Posterior cingulate gyrus (tissue), 11 donors: ENCODE results near the gene ZBTB39.
A peak's percentile ranks its signal among the peaks of the same experiment; 100 is the strongest.
"Not testable (repeated sequence)": the region's sequence is repeated elsewhere in the genome, so short reads cannot be mapped to it uniquely, and the experiment has no call there.

Experiments
- DNase-seq, 10 donors: peaks; one replicate each; pipeline versions ENCODE4 v3.0.0 to v3.0.0-alpha.2; 2020 to 2021; ENCODE audit warnings: mixed read lengths in 3 of 10
- intact Hi-C: fragments of 100-400 bp; cut with DNase I; formaldehyde crosslinking; loops from one replicate; pipeline ENCODE4 v1.15.1; 2023

ZBTB39 gene

DNA sequence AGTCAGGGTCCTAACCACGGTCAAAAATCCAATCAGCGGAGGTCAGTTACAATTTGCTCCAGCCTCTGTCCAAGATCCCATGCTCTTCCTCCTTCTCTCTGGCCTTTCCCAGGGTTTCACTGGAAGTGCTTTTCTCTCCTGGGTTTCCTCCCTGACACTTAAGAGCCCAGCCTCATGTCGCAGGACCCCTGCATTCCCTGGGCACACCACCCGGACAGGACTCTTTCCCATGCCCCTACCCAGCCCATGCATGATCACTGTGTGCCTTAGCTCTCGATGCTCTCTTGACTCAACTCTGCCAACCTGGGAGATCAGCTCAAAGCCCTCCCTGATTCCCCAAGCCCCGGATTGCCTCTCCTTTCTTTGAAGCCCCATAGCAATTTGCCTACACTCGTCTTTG is 25.4 kb upstream of the ZBTB39 start:
- no peak for DNase-seq
- intact Hi-C loops = no loop called here

DNA sequence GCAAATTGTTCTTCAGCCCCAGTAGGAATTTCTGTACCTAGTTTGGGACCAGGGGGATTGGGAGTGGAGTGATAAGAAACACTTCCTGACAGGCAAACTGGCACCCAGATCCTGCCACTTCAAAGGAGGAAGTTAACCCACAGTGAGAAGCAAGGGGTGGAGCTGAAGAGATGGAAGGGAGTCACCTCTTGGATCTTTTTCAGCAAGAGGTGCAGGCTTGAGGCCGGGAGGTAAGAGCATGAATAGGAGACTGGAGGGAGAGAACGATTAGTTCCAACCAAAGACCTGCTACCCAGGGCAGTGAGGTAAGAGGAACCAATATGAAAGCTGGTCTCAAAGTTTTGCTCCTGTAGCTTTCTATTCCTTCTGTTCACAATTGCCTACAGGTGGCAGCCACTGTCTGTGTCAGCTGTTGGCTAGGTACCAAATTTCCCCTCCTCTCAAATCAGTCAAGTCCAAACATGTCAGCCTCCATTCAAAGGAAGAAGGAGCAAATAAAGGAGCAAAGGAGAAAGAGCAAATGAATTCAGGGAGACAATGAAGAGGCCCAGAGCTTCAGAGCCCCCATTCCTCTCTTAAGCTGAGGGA is 24.9 kb upstream of the ZBTB39 start:
- intact Hi-C loops = no loop called here
- no peak for DNase-seq

DNA sequence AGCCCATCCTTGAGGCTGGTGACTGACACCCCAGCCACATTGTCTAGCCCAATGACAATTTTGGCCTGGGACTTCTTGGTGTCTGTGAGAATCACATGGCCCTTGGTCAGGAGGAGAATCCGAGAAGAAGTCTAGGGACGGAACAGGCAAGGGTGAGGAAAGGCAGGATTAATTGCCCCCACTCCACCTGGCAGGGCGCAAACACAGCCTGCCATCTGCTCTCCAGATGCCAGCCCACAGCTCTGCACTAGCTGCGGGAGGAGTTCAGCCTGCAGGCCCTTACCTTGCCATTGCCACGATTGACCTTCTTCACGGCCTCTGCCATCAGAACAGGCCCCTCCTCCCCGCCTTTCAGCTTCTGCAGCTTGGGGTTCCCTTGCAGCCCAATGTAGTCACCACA is 23.1 kb upstream of the ZBTB39 start:
- intact Hi-C loops = no loop called here
- no peak for DNase-seq

GRCh38 chr12:57027805-57028153 is 21.4 kb upstream of the ZBTB39 start:
- DNase-seq = no peak
- intact Hi-C loops = no loop called here

DNA sequence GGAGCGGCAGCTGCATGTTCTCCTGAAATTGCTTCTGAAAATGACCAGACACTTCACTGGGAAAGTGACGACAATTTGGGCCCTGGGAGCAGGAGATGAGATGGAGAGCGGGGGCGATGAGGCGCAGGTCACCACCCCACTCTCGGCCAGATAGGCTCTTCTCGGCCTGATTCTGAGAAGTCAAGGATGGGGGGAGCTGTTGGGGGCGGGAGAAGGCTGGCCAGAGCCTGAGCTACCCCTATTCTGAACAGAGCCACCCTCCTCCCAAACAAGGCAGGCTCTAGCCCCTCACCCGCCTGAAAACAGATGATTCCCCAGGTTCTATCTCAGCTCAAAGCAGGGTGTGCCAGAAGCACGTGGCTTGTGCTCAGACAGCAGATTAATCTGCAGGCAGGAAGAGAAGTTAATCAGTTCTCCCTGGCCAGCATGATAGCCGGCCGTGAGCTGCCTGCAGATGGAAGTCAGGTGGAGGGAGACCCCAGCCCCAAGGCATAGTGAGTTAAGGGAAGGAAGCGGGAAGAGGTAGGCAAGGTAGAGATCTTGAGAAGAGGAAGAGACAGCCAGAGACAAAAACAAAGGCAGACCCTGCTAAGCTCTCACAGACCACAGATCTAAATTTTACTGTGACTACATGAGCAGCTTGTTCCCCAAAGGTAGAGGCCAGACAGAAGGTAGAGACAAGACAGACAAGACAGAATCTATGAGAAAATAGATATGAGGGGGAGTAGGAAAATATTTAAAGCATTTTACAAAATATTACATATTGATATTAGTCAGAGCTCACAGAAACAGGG is 20.9 kb upstream of the ZBTB39 start:
- no peak for DNase-seq
- intact Hi-C loops = no loop called here

GRCh38 chr12:57025196-57025595 is 18.9 kb upstream of the ZBTB39 start:
- intact Hi-C loops = no loop called here
- DNase-seq = no peak

DNA sequence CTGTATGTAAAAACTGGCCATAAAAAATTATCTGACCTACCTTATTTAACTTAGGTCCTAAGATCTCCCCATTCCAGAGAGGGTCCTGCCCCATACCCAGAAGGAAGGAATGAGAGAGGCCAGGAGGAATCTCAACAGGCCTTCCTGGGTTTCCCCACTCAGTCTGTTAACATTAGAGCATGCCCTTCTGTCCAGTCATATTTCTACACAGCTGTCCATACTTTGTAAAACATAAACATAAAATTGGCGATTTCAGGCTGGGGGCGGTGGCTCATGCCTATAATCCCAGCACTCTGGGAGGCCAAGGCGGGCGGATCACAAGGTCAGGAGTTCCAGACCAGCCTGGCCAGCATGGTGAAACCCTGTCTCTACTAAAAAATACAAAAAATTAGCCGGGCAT is 16.0 kb upstream of the ZBTB39 start:
- DNase-seq, intact Hi-C loops: not testable (repeated sequence)

GRCh38 chr12:57019983-57020719 is 13.8 kb upstream of the ZBTB39 start:
- no peak for DNase-seq
- intact Hi-C loops = no loop called here

DNA sequence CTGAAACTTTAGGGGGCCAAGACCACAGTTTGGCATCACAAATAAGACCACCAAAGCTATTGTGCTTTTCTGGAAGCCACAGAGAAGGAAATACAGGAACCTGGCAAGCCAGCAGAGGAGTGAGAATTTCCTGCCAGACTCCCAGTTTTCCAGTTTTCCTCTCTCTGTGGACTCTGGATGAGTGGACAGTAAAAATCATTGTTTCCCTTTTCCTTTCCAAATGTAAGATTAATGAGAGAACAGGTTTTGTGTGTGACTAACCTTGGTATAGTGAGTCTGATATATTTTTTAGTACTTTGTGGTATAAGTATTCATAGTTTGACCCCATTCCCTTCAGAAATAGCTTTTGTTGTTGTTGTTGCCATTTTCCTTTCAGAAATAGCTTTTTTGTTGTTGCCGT is 12.6 kb upstream of the ZBTB39 start:
- no peak for DNase-seq
- intact Hi-C loops = no loop called here

DNA sequence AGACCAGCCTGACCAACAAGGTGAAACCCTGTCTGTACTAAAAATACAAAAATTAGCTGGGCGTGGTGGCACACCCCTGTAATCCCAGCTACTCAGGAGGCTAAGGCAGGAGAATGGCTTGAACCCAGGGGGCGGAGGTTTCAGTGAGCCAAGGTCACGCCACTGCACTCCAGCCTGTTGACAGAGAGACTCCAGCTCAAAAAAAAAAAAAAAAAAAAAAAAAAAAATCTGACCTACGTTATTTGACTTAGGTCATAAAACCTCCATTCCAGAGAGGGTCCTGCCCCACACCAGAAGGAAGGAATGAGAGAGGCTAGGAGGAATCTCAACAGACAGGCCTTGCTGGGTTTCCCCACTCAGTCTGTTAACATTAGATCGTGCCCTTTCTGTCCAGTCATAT is 12.0 kb upstream of the ZBTB39 start:
- intact Hi-C loops, DNase-seq: not testable (repeated sequence)

DNA sequence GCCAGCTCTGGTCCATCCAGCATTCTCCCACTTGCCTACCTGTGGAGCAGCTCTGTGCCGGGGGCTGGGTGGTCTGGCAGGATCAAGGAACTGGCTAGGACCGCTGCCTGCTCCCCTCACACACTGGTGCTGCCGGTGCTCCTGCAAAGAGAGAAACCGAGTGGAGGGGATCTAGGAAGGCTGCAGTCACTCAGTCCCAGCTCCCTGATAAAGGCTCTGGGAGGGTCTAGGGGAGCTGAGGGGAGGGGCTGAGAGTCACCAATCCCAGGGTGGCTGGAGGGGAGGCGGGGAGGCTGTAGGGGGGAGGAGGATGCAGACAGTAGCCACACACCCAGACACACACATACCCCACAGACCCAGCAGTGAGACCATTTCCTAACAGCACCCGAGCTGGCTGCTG is 10.0 kb upstream of the ZBTB39 start, which contains the start of gene TAC3:
Gene TAC3 (minus strand): TSS at position 182 of the 400 bp plus-strand sequence. CDS start 732 bp downstream, outside the sequence.
- DNase-seq = peak in 1 of 10 donors; percentile 70

DNA sequence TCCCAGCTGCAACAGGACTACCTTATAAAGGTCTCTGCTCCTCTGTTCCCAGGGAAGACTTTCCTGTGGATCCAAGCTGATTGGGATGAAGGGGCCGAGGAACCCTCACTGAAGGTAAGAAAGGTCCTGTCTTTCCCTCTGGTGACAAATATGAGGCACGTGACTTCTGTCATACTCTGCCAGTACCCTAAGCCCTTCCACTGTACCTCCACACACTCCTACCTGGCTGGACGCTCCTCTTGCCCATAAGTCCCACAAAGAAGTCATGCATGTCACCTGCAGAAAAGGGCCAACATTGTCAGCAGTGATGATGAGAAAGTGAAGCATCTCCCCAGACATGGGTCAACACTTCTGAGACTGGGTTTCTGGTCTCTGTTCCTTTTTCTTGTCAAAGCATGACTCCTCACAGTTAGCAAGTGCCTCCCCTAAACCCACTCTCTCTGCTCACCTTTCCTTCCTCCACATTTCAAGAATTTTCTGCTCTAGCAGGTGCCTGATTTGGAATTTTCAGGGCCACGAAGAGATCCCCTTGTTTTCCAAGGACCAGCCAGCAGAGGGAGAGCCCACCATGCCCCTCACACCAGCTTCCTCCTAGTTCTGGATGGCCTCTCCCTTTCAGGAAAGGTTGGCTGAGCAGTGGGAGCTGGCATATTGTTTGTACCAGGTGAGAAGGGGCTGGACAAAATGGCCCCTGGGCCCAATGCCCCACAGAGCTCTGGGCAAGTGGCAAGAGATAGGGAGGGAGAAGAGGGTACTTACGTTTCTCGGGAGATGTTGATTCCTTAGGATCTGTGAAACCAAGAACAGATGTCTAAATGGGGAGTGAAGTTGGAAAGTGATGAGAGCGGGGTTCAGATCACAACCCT is 6.5 kb upstream of the ZBTB39 start:
- peak in 1 of 10 donors; percentile 30 for DNase-seq
- intact Hi-C loops = no loop called here

More for the DNA sequence above, 10.0 kb upstream of the ZBTB39 start, which contains the start of gene TAC3:
- intact Hi-C loops = no loop called here

GRCh38 chr12:57011438-57012424 is 5.4 kb upstream of the ZBTB39 start:
- intact Hi-C loops = no loop called here
- peak in 1 of 10 donors; percentile 49 for DNase-seq

GRCh38 chr12:57010627-57011247 is 4.4 kb upstream of the ZBTB39 start:
- intact Hi-C loops = no loop called here
- peak in 1 of 10 donors; percentile 49 for DNase-seq

DNA sequence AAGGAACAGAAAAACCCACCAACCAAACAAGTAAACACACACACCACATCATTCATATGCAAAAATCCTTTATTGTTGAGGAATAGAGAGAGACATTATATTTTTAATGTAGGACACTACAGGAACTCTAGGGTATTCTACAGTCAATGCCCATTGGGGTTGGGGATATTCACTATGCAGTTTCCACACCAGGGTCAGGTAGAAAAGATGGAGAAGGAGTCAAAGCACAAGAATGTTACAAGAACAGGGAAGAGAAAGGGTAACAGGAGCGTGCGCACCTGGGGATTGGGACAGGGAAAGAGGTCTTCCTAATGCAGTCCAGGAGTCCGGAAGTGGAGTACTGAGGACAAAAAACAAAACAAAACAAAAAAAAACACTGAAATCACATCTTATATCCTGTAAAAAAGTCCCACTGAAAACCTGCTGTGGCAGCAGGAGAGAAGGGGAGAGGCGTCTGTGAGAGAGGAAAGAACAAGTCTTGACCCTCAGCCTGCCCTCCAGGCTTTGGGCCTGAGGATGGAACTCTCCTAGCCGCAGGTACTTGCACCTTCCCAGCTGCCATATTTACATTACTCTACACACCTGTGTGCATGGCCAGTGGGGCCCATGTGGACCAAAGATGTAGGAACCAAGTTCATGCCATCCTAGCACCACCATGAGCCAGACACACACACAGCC is 3.7 kb upstream of the ZBTB39 start:
- DNase-seq = no peak
- intact Hi-C loops = loop anchor here (2.0 kb wide), 1 partner anchor 51 kb away; no protein-coding TSS in a partner anchor

- intact Hi-C loops = loop anchor here (2.0 kb wide), 1 partner anchor 53 kb away; no protein-coding TSS in a partner anchor
- peak in 1 of 10 donors; percentile 12 for DNase-seq
Measured at GRCh38 chr12:57008178-57008577, 1.8 kb upstream of the ZBTB39 start.

DNA sequence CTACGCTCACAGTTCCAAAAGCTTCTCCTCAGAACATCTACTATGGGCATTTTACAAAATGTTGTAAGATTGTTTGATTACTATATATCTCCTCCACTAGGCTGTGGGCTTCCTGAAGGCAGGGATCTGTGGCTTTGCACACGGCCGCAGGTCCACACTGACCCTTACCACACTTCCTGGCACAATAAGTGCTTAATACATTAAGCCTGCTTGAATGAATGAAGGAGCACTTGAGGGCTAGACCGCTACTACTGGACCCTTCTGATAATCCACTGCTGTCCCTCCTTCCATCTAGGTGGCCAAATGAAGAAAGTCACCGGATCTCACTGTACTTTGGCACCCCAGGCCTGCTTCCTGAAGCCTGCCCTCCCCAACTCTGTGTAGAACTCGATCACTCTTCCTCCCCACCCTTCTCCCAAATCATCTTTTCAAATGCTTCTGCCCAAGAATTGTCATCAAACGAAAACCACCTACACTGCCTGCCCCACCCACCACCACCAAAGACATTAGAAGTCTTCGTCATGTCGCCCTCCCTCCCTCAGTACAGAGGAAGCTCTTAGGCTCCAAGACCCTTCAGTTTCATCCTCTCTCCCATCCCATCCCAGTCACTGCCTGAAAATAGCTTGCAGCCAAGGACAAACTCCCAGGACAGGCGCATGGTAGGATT is 596 bp upstream of the ZBTB39 start:
- intact Hi-C loops = loop anchor here (1.0 kb wide), 1 partner anchor 105 kb away; no protein-coding TSS in a partner anchor
- no peak for DNase-seq
